ENCODE data around the gene MYO9B. TPM values are rescaled to one million over a fixed set of nuclear protein-coding genes. Genes with fewer than 3 reads are reported as not detected.

The MYO9B gene
- total RNA-seq, 1 experiment from 2014 or later: 85.4 TPM

- POLR2A ChIA-PET (ENCODE audit: low non-redundant PET): no interaction called here
Observed at GRCh38 chr19:17259934-17260333, 184.4 kb downstream of the MYO9B start.

DNA sequence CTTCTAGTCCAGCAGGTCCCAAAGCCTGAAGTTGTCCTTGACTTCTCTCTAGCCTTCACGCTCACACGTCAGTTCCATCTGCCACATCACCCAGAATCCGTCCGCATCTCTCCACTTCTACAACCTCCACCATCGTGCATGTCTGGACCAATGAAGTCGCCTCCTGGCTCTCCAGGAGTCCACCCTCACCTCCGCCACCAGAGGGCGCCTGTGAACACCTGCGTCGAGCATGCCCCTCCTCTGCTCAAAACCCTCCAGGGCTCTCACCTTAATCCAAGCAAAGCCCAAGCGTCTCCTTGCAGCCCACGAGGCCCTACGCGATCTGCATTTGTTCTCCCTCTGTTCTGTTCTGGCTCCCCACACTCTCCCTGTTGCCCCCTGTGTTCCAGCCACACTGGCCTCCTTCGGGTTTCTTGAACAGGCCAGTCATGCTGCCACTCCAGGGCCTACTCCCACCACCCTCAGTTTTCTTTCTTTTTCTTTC is 185.3 kb downstream of the MYO9B start:
- Histone ChIP-seq H3K4me1 (ENCODE audit: insufficient read depth, low read length, poor library complexity, severe bottlenecking) (no peaks in the 10 kb centered on the region), H3K27me3 (replicated peaks; ENCODE audit: insufficient read depth, low read depth, low read length, poor library complexity) (no peaks in the 10 kb centered on the region), H3K4me3 (ENCODE audit: low read depth, low read length, poor library complexity, severe bottlenecking) (no peak overlapping the region), H3K27ac (ENCODE audit: low read depth, low read length, poor library complexity, severe bottlenecking) (no peak overlapping the region), H3K36me3 (ENCODE audit: insufficient read depth, low read length, poor library complexity, severe bottlenecking) (no peaks in the 10 kb centered on the region), H3K9me3 (ENCODE audit: low read depth, low read length, poor library complexity, severe bottlenecking) (no peaks in the 10 kb centered on the region)
- ChIA-PET CTCF (interaction anchor here (0.5 kb wide), 1 partner anchor 143 kb away, joined by 5 read pairs; no protein-coding TSS in a partner anchor), POLR2A (ENCODE audit: low non-redundant PET) (no interaction called here)
- DNase-seq (ENCODE audit: low spot score): peak; percentile 88
- no peak for TF ChIP-seq EZH2 (IDR thresholded peaks at IDR 0.05; ENCODE audit: borderline replicate concordance, low read depth, low read length, poor library complexity, severe bottlenecking)
- peak; percentile 98 for TF ChIP-seq CTCF (conservative IDR thresholded peaks at IDR 0.05; ENCODE audit: low read depth, low read length)
- BruUV-seq (replicated peaks): no TSS peak
- intact Hi-C loops (cut with micrococcal nuclease; ENCODE audit: unreplicated experiment): no loop called here

More at GRCh38 chr19:17259934-17260333, 184.4 kb downstream of the MYO9B start:
- Histone ChIP-seq H3K36me3 (ENCODE audit: insufficient read depth, low read length, poor library complexity, severe bottlenecking) (no peaks in the 10 kb centered on the region), H3K4me3 (ENCODE audit: low read depth, low read length, poor library complexity, severe bottlenecking) (no peak overlapping the region), H3K4me1 (ENCODE audit: insufficient read depth, low read length, poor library complexity, severe bottlenecking) (no peaks in the 10 kb centered on the region), H3K27ac (ENCODE audit: low read depth, low read length, poor library complexity, severe bottlenecking) (no peak overlapping the region), H3K27me3 (replicated peaks; ENCODE audit: insufficient read depth, low read depth, low read length, poor library complexity) (no peaks in the 10 kb centered on the region), H3K9me3 (ENCODE audit: low read depth, low read length, poor library complexity, severe bottlenecking) (no peaks in the 10 kb centered on the region)
- no TSS peak for BruUV-seq (replicated peaks)
- no peak for TF ChIP-seq EZH2 (IDR thresholded peaks at IDR 0.05; ENCODE audit: borderline replicate concordance, low read depth, low read length, poor library complexity, severe bottlenecking)
- TF ChIP-seq CTCF (conservative IDR thresholded peaks at IDR 0.05; ENCODE audit: low read depth, low read length): no peak
- CTCF ChIA-PET: interaction anchor here (0.5 to 1.0 kb wide), 2 partner anchors 131 to 143 kb away, joined by 4 to 5 read pairs; no protein-coding TSS in a partner anchor
- intact Hi-C loops (cut with micrococcal nuclease; ENCODE audit: unreplicated experiment): no loop called here
- no peak for DNase-seq (ENCODE audit: low spot score)

GRCh38 chr19:17262557-17262956 is 187.0 kb downstream of the MYO9B start:
- POLR2A ChIA-PET (ENCODE audit: low non-redundant PET): no interaction called here
- Histone ChIP-seq H3K36me3 (ENCODE audit: insufficient read depth, low read length, poor library complexity, severe bottlenecking) (no peaks in the 10 kb centered on the region), H3K27me3 (replicated peaks; ENCODE audit: insufficient read depth, low read depth, low read length, poor library complexity) (no peaks in the 10 kb centered on the region), H3K9me3 (ENCODE audit: low read depth, low read length, poor library complexity, severe bottlenecking) (no peaks in the 10 kb centered on the region), H3K4me1 (ENCODE audit: insufficient read depth, low read length, poor library complexity, severe bottlenecking) (no peaks in the 10 kb centered on the region), H3K27ac (ENCODE audit: low read depth, low read length, poor library complexity, severe bottlenecking) (no peak overlapping the region), H3K4me3 (ENCODE audit: low read depth, low read length, poor library complexity, severe bottlenecking) (no peak overlapping the region)
- BruUV-seq (replicated peaks): no TSS peak
- no peak for DNase-seq (ENCODE audit: low spot score)
- no peak for TF ChIP-seq EZH2 (IDR thresholded peaks at IDR 0.05; ENCODE audit: borderline replicate concordance, low read depth, low read length, poor library complexity, severe bottlenecking)
- TF ChIP-seq CTCF (conservative IDR thresholded peaks at IDR 0.05; ENCODE audit: low read depth, low read length): no peak
- intact Hi-C loops (cut with micrococcal nuclease; ENCODE audit: unreplicated experiment): no loop called here
- CTCF ChIA-PET: no interaction called here

Other genes with a start within 250 kb of the MYO9B start
- 76.7 and 80.0 TPM in 2 replicates for gene SIN3B, start 246.4 kb upstream of the MYO9B start, total RNA-seq (2021)
- not detected in 2 replicates for gene F2RL3, start 186.8 kb upstream of the MYO9B start, total RNA-seq (2021)
- gene CPAMD8, start 49.0 kb upstream of the MYO9B start, total RNA-seq (2021): 0.82 and 1.0 TPM in 2 replicates
- gene HAUS8, start 325 bp upstream of the MYO9B start, total RNA-seq (2021): 66.4 and 68.1 TPM in 2 replicates
- gene USE1, start 139.6 kb downstream of the MYO9B start, total RNA-seq (2021): 32.1 and 33.2 TPM in 2 replicates
- gene OCEL1, start 150.4 kb downstream of the MYO9B start, total RNA-seq (2021): 8.2 and 14.8 TPM in 2 replicates
- 26.3 and 32.9 TPM in 2 replicates for gene NR2F6, start 170.1 kb downstream of the MYO9B start, total RNA-seq (2021)
- gene USHBP1, start 189.0 kb downstream of the MYO9B start, total RNA-seq (2021): 0.61 TPM in 1 of 2 replicates, not detected in the other
- gene BABAM1, start 191.7 kb downstream of the MYO9B start, total RNA-seq (2021): 136 and 147 TPM in 2 replicates
- gene ANKLE1, start 206.1 kb downstream of the MYO9B start, total RNA-seq (2021): 15.8 and 17.5 TPM in 2 replicates
- gene ABHD8, start 227.6 kb downstream of the MYO9B start, total RNA-seq (2021): 11.0 and 16.8 TPM in 2 replicates
- 91.8 and 93.1 TPM in 2 replicates for gene MRPL34, start 230.1 kb downstream of the MYO9B start, total RNA-seq (2021)
- gene DDA1, start 233.8 kb downstream of the MYO9B start, total RNA-seq (2021): 67.2 and 68.5 TPM in 2 replicates

All from A673 (cell line).